Measurements from ENCODE around the gene KRT7.
A peak's percentile ranks its signal among the peaks of the same experiment; 100 is the strongest.

Gene KRT7

GRCh38 chr12:52200086-52200780 is 32.8 kb upstream of the KRT7 start:
- peak; percentile 23 for DNase-seq

DNA sequence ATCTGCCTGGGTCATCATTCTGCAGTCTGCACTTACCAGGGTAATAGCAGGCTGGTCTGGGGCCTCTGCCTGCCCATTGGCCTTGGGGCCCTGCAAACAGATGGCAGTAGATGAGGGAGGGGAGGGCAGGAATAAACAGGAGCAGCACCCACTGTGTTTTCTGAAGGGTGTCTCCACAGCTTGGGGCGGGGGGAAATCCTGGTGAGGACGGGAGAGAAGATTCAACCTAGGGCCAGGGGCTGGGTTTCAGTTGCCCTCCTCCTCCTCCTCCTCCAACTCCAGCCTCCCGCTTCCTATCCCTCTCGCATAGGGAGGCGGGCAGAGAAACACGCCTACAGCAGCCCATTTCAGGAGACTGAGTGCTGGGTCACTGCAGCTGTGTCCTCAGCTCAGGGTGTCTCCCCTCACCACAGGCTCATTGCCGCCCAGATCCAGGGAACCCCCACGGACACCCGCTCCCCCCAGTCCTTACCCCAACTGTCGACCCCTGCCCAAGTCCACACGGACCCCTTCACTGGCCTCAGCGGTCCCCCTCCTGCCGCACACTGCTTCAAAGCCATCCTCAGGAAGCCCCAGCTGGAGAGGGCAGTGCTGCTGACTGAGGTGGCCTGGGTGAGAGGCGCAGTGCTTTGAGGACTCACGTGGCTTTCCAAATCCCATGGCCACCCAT is 32.1 kb upstream of the KRT7 start:
- no peak for DNase-seq

- no peak for DNase-seq
Observed at GRCh38 chr12:52201451-52201839, 31.6 kb upstream of the KRT7 start.

GRCh38 chr12:52202361-52203078 is 30.5 kb upstream of the KRT7 start:
- DNase-seq, result no peak

DNA sequence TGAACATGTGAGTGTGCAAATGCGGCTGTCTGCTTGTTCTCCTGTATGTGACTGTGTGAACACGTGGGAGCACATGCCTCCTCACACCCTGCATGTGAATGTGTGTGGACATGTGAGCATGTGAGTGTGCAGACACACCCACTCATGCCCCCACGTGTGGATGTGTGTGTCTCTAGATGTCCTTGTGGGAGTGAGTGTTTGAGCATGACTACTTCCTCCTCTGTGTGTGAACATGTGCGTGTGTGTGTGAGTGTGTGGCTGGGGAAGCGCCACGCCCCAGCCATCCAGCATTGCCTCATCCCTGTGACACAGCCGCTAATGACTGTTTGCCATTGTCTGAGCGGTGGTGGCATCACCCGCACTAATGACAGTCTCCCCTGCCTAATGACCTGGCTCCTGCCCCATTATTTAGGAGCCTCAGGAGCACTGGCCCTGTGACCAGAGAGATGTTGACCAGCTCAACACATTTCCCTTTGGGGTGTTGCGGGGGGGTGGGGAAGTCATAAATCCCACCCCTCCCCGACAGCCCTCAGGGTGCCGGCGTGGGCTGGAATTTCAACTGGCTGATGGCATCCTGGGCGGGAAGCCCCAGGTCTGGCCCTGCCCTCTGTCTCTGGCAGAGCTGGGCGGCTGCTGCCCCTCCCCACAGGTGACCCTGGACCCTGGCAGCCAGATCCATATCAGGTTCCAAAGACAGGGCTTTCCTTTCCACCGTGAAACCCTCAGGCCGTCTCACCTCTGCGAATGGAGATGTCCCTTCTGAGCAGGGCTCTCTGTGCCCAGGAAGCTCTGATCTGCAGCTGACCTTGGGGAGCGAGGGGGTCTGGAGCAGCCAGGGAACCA is 29.7 kb upstream of the KRT7 start:
- peak; percentile 63 for DNase-seq

DNA sequence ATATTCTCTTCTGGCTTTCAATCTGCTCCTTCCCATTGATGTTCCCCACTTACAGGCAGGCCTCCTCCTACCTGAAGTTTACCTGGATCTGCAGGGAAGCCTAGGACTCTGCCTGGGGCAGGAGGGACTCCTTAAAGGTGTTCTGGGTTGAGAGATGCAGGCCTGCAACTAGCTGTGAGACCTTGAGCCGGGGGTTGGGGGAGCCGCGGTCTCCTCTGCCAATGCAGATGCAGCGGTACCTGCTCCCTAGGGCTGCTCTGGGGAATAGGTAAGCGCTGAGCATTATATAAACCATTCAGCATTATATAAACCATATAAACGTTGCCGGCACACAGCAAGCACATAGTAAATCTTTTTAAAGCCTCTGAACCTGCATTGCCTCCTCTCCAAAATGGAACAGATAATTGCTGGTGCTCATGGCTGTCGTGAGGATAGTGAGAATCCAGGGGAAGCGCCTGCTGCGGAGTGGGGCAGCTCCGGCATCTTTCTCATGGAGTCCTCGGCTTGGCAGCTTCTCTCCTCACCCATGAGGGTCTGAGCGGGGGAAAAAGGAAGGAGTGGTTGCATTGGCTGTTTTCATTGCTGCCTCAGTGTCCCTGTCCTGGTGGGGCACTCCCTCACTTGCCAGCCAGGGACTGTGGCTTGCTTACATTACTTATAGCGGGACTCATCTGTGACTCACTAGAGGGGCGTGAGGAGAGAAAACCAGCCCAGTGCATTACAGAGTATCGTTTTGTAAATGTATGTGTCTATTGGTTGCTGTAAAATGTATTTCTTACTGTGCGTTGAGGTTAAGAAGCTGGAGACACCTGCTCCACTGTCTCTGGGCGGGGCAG is 28.7 kb upstream of the KRT7 start:
- no peak for DNase-seq

DNA sequence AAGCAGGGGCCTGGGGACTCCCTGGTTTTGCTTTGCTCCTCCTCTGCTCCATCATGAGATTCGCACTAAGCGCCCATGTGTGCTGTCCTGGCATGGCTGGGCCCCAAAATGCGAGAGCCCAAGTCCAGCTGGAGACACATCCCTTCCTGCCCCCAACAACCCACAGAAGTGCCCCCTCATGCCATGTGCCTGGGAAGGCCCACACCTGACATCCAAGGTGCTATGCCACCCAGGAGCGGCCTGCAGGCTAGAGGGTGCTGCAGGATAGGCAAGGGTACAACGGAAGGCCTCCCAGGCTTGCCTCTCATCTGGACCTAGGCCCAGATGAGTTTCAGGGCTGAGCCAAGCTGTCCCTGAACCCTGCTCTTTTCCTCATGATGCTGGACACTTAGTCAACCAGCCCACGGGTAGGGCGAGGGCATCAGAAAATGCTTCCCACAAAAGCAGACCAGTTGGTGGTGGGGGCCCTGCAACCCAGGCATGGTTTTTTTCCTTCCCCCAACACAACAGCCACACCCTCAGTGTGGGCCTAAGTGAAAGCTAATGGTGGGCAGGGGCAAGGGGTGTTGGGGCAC is 28.0 kb upstream of the KRT7 start:
- no peak for DNase-seq

- DNase-seq, result no peak
Observed at GRCh38 chr12:52205612-52206303, 27.3 kb upstream of the KRT7 start.

DNA sequence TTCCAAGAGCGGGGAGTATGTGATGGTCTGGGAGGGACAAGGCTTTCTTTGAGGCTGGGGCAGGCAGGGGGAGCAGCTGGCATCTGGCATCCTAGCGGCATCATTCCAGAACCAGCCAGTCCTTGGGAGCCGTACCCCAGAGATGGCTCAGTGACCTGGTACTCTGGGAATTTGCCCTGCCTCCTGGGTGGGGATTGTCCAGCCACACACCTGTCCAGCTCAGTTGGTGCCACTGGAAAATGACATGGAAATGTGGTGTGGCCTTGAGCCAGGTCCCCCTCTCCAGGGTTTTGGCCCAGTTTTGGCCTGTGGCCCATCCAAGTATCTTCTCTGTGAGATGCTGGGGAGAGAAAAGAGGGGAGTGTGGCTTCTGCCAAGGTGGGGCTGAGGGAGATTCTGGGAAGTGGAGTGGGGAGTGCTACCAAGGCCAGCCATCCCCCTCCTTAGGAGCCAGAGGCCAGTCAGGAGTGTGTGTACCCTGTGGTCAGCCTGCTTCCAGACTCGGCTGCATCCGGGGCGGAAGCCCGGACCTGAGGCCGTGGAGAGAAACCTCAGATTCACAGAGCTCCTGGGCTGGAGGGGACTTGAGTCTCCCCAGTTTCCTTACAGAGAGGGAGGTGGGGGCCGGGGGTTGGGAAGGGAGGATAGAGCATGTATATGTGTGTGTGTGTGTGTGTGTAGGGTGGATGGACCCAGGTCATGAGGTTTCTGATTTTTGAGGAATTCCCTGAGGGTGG is 26.6 kb upstream of the KRT7 start:
- no peak for DNase-seq

DNA sequence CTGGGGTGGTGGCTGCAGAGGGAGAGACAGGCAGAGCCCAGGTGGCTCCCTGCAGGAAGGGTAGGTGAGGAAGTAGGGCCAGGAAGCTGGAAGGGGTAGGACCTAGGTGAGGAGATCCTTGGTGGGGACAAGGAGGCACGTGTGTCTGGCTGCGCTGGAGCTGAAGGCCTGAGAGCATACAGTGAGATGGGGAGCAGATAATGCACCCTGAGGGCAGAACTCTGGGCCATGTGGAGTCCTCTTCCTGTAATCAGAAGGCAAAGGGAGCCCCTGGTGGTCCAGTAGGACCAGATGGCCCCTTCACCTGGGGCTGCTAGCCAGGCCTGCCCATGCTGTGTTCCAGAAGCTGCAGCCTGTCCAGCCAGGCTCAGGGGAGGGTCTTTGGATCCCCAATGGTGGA is 25.9 kb upstream of the KRT7 start:
- no peak for DNase-seq

- DNase-seq, result no peak
Observed at GRCh38 chr12:52207895-52208294, 25.1 kb upstream of the KRT7 start.

GRCh38 chr12:52208424-52209165 is 24.4 kb upstream of the KRT7 start:
- DNase-seq, result no peak

GRCh38 chr12:52209321-52209720 is 23.7 kb upstream of the KRT7 start:
- DNase-seq, result no peak

- DNase-seq, result no peak
Observed at GRCh38 chr12:52210186-52210924, 22.7 kb upstream of the KRT7 start.

DNA sequence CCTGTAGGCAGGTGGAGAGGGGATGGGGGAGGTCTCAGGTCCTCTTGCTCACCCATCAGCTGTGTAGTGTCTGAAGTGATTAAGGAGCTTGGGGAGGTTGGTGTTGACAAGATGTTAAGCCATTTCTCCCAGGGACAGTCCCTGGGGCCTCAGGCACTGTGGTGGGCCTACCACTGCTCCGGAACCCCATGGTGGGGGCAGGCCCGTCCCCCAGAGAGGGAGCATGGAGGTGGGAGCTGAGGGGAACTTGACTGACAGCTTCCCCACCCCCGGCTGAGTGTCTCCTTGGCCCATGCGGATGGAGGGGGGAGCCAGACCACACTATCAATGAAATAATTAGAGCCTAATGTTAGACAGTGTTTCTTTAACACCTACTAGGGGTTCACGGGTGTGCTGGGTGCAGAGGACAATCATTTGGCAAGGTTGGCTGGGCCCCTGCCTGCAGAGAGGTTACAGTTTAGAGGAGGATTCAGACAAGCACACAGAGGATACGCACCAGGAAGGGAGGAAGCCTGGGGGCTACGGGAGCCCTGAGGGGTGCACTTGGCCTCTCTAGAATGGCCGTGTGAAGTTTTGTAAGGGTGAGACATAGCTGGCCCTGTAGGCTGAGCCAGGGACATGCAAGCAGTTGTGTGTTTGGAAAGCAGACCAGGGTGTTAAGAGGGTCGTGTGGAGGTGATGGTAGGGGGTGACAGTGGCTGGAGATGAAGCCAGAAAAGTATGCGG is 22.0 kb upstream of the KRT7 start:
- no peak for DNase-seq

DNA sequence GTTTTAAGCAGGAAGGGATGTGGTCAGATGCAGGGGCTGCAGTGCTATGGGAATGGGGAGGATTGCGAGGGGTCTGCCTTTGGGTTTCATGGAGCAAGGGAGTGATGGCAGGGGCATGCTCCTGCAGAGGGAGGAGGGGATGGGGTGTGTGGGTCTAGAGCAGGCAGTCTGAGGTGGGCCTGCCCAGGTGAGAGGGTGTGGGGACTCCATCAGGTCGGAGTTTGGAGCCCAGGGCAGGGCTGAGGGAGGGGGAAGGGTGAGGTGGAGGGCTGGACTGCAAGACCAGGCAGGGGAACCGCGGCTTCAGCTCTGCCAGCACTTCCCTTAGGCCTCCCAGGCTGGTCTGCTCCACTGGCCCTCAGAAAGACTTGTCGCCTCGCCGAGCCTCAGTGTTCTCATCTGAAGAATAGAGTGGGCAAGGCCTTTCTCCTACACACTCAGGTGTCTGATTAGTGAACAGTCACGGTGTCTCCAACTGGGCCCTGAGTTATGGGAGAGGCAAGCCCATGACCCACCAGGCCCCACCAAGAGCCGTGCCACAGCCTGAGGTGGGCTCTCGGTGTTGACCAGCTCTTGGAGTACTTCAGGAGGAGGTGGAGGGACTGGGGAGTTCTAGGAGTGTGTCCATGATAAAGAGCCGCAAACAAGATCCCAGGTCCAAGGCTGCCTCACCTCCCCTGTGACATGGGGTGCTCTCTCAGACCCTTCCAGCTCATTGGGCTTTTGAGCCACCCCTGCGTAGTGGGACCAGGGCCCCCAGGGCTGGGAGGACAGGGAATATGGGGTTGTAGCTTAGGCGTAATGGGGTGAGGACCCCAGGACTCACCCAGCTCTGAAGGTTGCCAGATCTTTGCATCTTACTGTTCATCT is 21.1 kb upstream of the KRT7 start:
- no peak for DNase-seq

Data from hematopoietic multipotent progenitor cell treated with erythropoietin and hydrocortisone succinate and interleukin-3 and kit ligand, for 6 days (in vitro differentiated cells).